Activated naive CD8-positive, alpha-beta T cell treated with anti-CD3 and anti-CD28 coated beads, Interleukin-2, amount 50 U/mL, for 24 hours (primary cell): ENCODE measurements around the gene RNF7.
"Not testable (repeated sequence)": the region's sequence is repeated elsewhere in the genome, so short reads cannot be mapped to it uniquely, and the experiment has no call there.

Experiments used
- ATAC-seq: fragments of 150-1000 bp; cut with Tn5 transposase; one replicate; pipeline ENCODE4 v1.10.0; 2021
- DNase-seq: peaks from one replicate; pipeline ENCODE4 v3.0.0; 2021
- H3K27ac Mint-ChIP-seq: one replicate; pipeline ENCODE4 v1.8.0; 2021; ENCODE audit warnings: mild to moderate bottlenecking, mixed read lengths
- H3K27me3 Mint-ChIP-seq: one replicate; pipeline ENCODE4 v1.8.0; 2021; ENCODE audit warnings: mixed read lengths
- H3K36me3 Mint-ChIP-seq: one replicate; pipeline ENCODE4 v1.8.0; 2021; ENCODE audit warnings: low read depth, mixed read lengths
- H3K4me1 Mint-ChIP-seq: one replicate; pipeline ENCODE4 v1.8.0; 2021; ENCODE audit warnings: mixed read lengths
- H3K4me3 Mint-ChIP-seq: one replicate; pipeline ENCODE4 v1.8.0; 2021; ENCODE audit warnings: mild to moderate bottlenecking, moderate library complexity, mixed read lengths
- H3K9me3 Mint-ChIP-seq: one replicate; pipeline ENCODE4 v1.8.0; 2021; ENCODE audit warnings: mixed read lengths

The RNF7 gene

DNA sequence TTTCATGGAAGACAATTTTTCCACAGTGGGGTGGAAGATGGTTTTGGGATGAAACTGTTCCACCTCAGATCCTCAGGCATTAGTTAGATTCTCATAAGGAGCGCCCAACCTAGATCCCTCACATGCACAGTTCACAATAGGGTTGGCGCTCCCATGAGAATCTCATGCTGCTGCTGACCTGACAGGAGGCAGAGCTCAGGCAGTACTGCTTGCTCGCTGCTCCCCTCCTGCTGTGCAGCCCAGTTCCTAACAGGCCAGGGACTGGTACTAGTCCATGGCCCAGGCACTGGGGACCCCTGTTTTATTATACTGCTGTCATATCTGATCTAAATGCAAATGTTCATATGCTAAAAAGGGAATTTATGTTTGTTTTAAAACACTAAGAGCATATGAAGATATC, 15.3 kb downstream of the RNF7 start:
- Mint-ChIP-seq H3K27me3 (no peaks in the 10 kb centered on the region), H3K4me1 (no peaks in the 10 kb centered on the region)

GRCh38 chr3:141754032-141754431, 15.9 kb downstream of the RNF7 start:
- DNase-seq = no peak
- ATAC-seq = no peak
- H3K36me3 Mint-ChIP-seq = peaks cover 7% of the 10 kb centered on the region
- no peaks in the 10 kb centered on the region for H3K9me3 Mint-ChIP-seq
- no peak overlapping the region for H3K4me3 Mint-ChIP-seq
- no peaks in the 10 kb centered on the region for H3K27me3 Mint-ChIP-seq
- H3K27ac Mint-ChIP-seq = no peak overlapping the region
- no peaks in the 10 kb centered on the region for H3K4me1 Mint-ChIP-seq

More for the DNA sequence above, 15.3 kb downstream of the RNF7 start:
- Mint-ChIP-seq H3K9me3 (no peaks in the 10 kb centered on the region), H3K27ac (no peak overlapping the region), H3K4me3 (no peak overlapping the region), H3K36me3 (peaks cover 9% of the 10 kb centered on the region)
- ATAC-seq = no peak
- DNase-seq = no peak

DNA sequence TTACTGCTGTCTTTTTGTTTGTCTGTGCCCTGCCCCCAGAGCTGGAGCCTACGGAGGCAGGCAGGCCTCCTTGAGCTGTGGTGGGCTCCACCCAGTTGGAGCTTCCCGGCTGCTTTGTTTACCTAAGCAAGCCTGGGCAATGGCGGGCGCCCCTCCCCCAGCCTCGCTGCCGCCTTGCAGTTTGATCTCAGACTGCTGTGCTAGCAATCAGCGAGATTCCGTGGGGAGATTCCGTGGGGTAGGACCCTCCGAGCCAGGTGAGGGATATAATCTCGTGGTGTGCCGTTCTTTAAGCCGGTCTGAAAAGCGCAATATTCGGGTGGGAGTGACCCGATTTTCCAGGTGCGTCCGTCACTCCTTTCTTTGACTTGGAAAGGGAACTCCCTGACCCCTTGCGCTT, 24.5 kb downstream of the RNF7 start:
- ATAC-seq, H3K9me3 Mint-ChIP-seq, H3K27ac Mint-ChIP-seq, H3K27me3 Mint-ChIP-seq, H3K36me3 Mint-ChIP-seq, H3K4me1 Mint-ChIP-seq, H3K4me3 Mint-ChIP-seq, DNase-seq: not testable (repeated sequence)

- peaks cover 1% of the 10 kb centered on the region for H3K4me1 Mint-ChIP-seq
- DNase-seq (no peak), ATAC-seq (no peak)
- H3K27me3 Mint-ChIP-seq = no peaks in the 10 kb centered on the region
- H3K4me3 Mint-ChIP-seq = no peak within 1 kb of the TSS
- no peak within 1 kb of the TSS for H3K27ac Mint-ChIP-seq
- no peaks in the 10 kb centered on the region for H3K36me3 Mint-ChIP-seq
- H3K9me3 Mint-ChIP-seq = no peaks in the 10 kb centered on the region
These were observed 25.1 kb downstream of the RNF7 start, which contains the start of gene GRK7 for GRCh38 chr3:141763088-141763750. GRK7 (plus strand) TSS chr3:141763408; CDS start chr3:141778285, 14,877 bp downstream.

- DNase-seq = no peak
- Mint-ChIP-seq H3K4me3 (no peak overlapping the region), H3K27me3 (no peaks in the 10 kb centered on the region)
These were observed 25.9 kb downstream of the RNF7 start for GRCh38 chr3:141764045-141764444.

DNA sequence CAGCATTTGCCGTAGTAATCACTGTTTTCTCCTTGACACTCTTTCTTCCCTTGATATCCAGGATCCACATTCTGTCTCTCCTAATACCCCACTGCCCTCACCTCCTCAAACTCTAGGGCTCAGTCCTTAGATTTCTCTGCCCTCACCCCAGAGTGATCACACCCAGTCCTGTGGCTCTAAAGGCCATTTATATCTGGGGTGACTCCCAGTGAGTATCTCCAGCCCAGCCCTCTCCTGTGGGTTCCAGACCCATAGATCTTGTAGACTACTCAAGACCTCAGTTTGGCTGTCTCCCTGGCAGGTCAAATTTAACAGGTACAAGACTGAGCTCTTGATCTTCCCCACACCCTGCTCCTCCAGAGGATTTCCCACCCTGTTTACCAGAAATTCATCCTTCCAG, 26.4 kb downstream of the RNF7 start:
- Mint-ChIP-seq H3K9me3 (no peaks in the 10 kb centered on the region), H3K4me1 (peaks cover 1% of the 10 kb centered on the region), H3K36me3 (no peaks in the 10 kb centered on the region), H3K27me3 (no peaks in the 10 kb centered on the region), H3K27ac (no peak overlapping the region), H3K4me3 (no peak overlapping the region)
- no peak for ATAC-seq
- DNase-seq = no peak

More at GRCh38 chr3:141764045-141764444, 25.9 kb downstream of the RNF7 start:
- no peak for ATAC-seq
- Mint-ChIP-seq H3K27ac (no peak overlapping the region), H3K9me3 (no peaks in the 10 kb centered on the region), H3K36me3 (no peaks in the 10 kb centered on the region), H3K4me1 (peaks cover 1% of the 10 kb centered on the region)

- Mint-ChIP-seq H3K9me3 (no peaks in the 10 kb centered on the region), H3K36me3 (no peaks in the 10 kb centered on the region), H3K4me3 (no peak overlapping the region), H3K27me3 (no peaks in the 10 kb centered on the region), H3K27ac (no peak overlapping the region), H3K4me1 (peaks cover 1% of the 10 kb centered on the region)
- ATAC-seq (no peak), DNase-seq (no peak)
These were observed 26.9 kb downstream of the RNF7 start for GRCh38 chr3:141764986-141765385.

DNA sequence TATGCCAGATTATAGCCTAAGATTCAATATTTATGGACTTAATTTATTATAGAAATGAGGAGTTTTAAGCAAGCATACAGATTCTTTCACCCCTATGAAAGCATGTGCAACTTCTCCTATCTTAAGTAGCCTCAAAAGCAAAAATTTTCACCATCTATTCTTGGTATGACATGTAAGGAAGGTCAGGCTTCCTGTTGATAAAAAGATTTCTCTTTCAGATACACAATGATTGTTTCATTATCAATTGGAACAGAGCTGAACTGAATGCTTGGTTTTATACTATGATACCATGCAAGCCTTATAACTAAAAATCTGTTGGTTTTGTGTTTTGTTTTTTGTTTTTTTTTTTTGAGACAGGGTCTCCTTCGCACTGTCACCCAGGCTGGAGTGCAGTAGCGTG, 29.0 kb downstream of the RNF7 start:
- H3K36me3 Mint-ChIP-seq = no peaks in the 10 kb centered on the region
- DNase-seq (no peak), ATAC-seq (no peak)
- no peak overlapping the region for H3K27ac Mint-ChIP-seq
- H3K4me3 Mint-ChIP-seq = no peak overlapping the region
- no peaks in the 10 kb centered on the region for H3K27me3 Mint-ChIP-seq
- no peaks in the 10 kb centered on the region for H3K9me3 Mint-ChIP-seq
- H3K4me1 Mint-ChIP-seq = peaks cover 1% of the 10 kb centered on the region

- no peaks in the 10 kb centered on the region for H3K9me3 Mint-ChIP-seq
- H3K36me3 Mint-ChIP-seq = no peaks in the 10 kb centered on the region
- DNase-seq (no peak), ATAC-seq (no peak)
- no peak overlapping the region for H3K4me3 Mint-ChIP-seq
- H3K27ac Mint-ChIP-seq = no peak overlapping the region
- peaks cover 1% of the 10 kb centered on the region for H3K4me1 Mint-ChIP-seq
- H3K27me3 Mint-ChIP-seq = no peaks in the 10 kb centered on the region
These were observed 31.3 kb downstream of the RNF7 start for GRCh38 chr3:141769221-141769894.

GRCh38 chr3:141773676-141774075, 35.6 kb downstream of the RNF7 start:
- Mint-ChIP-seq H3K9me3 (no peaks in the 10 kb centered on the region), H3K36me3 (no peaks in the 10 kb centered on the region), H3K4me1 (no peaks in the 10 kb centered on the region), H3K27ac (no peak overlapping the region), H3K4me3 (no peak overlapping the region), H3K27me3 (no peaks in the 10 kb centered on the region)
- ATAC-seq (no peak), DNase-seq (no peak)

GRCh38 chr3:141776376-141776775, 38.3 kb downstream of the RNF7 start:
- no peaks in the 10 kb centered on the region for H3K36me3 Mint-ChIP-seq
- H3K9me3 Mint-ChIP-seq = peaks cover 3% of the 10 kb centered on the region
- no peak overlapping the region for H3K27ac Mint-ChIP-seq
- DNase-seq (no peak), ATAC-seq (no peak)
- no peak overlapping the region for H3K4me3 Mint-ChIP-seq
- H3K27me3 Mint-ChIP-seq = no peaks in the 10 kb centered on the region
- H3K4me1 Mint-ChIP-seq = no peaks in the 10 kb centered on the region

- DNase-seq (no peak), ATAC-seq (no peak)
- Mint-ChIP-seq H3K4me3 (no peak overlapping the region), H3K9me3 (peaks cover 3% of the 10 kb centered on the region), H3K4me1 (no peaks in the 10 kb centered on the region), H3K27me3 (no peaks in the 10 kb centered on the region), H3K27ac (no peak overlapping the region), H3K36me3 (no peaks in the 10 kb centered on the region)
These were observed 38.8 kb downstream of the RNF7 start for GRCh38 chr3:141776885-141777284.

GRCh38 chr3:141777957-141778813, 40.1 kb downstream of the RNF7 start:
- H3K27me3 Mint-ChIP-seq = no peaks in the 10 kb centered on the region
- ATAC-seq (no peak), DNase-seq (no peak)
- no peaks in the 10 kb centered on the region for H3K4me1 Mint-ChIP-seq
- H3K27ac Mint-ChIP-seq = no peak overlapping the region
- no peaks in the 10 kb centered on the region for H3K36me3 Mint-ChIP-seq
- no peak overlapping the region for H3K4me3 Mint-ChIP-seq
- H3K9me3 Mint-ChIP-seq = peaks cover 3% of the 10 kb centered on the region

GRCh38 chr3:141779667-141780066, 41.6 kb downstream of the RNF7 start:
- DNase-seq (no peak), ATAC-seq (no peak)
- H3K4me3 Mint-ChIP-seq = no peak overlapping the region
- no peaks in the 10 kb centered on the region for H3K27me3 Mint-ChIP-seq
- H3K9me3 Mint-ChIP-seq = peaks cover 3% of the 10 kb centered on the region
- no peak overlapping the region for H3K27ac Mint-ChIP-seq
- no peaks in the 10 kb centered on the region for H3K36me3 Mint-ChIP-seq
- H3K4me1 Mint-ChIP-seq = no peaks in the 10 kb centered on the region
